Smooth muscle cell (in vitro differentiated cells): ENCODE results near the gene SHE. TPM values are rescaled to one million over a fixed set of nuclear protein-coding genes. Genes with fewer than 3 reads are reported as not detected.

Experiments
- DNase-seq: peaks from one replicate; lab custom pipeline; 2025; ENCODE audit not compliant: unreplicated experiment; lab: John Stamatoyannopoulos, UW
- H2AFZ ChIP-seq: fragments of 200-600 bp; sonication (generic); 2 replicates; pipeline ENCODE4 v1.6.0; 2016; ENCODE audit warnings: antibody characterized with exemption, low read depth, mild to moderate bottlenecking
- H3F3A ChIP-seq: fragments of 200-600 bp; sonication (generic); 2 replicates; pipeline ENCODE4 v1.6.0; 2017; ENCODE audit warnings: antibody characterized with exemption, low read depth
- H3K27ac ChIP-seq: fragments of 200-600 bp; sonication (generic); 2 replicates; pipeline ENCODE4 v1.5.1; 2016; ENCODE audit warnings: low read depth, mild to moderate bottlenecking
- H3K27me3 ChIP-seq: fragments of 200-600 bp; sonication (generic); 2 replicates; pipeline ENCODE4 v1.6.1; 2016; ENCODE audit warnings: low read depth, mild to moderate bottlenecking
- H3K36me3 ChIP-seq: fragments of 200-600 bp; sonication (generic); 2 replicates; pipeline ENCODE4 v1.5.1; 2016; ENCODE audit warnings: low read depth
- H3K4me1 ChIP-seq: fragments of 200-600 bp; sonication (generic); 2 replicates; pipeline ENCODE4 v1.5.1; 2016; ENCODE audit warnings: low read depth
- H3K4me2 ChIP-seq: fragments of 200-600 bp; sonication (generic); 2 replicates; pipeline ENCODE4 v1.6.0; 2016; ENCODE audit warnings: mild to moderate bottlenecking
- H3K4me3 ChIP-seq: fragments of 200-600 bp; sonication (generic); 2 replicates; pipeline ENCODE4 v1.5.1; 2016; ENCODE audit warnings: mild to moderate bottlenecking
- H3K79me2 ChIP-seq: fragments of 200-600 bp; sonication (generic); 2 replicates; pipeline ENCODE4 v1.6.0; 2016; ENCODE audit warnings: low read depth, mild to moderate bottlenecking
- H3K9ac ChIP-seq: fragments of 200-600 bp; sonication (generic); 2 replicates; pipeline ENCODE4 v1.6.0; 2016; ENCODE audit warnings: low read depth
- H3K9me3 ChIP-seq: fragments of 200-600 bp; sonication (generic); replicated peaks from 2 replicates; pipeline ENCODE4 v1.5.1; 2016; ENCODE audit warnings: low read depth
- H4K20me1 ChIP-seq: fragments of 200-600 bp; sonication (generic); 2 replicates; pipeline ENCODE4 v1.6.0; 2016; ENCODE audit warnings: low read depth
- CTCF ChIP-seq: fragments of 200-600 bp; sonication (generic); IDR thresholded peaks from 2 replicates; pipeline ENCODE4 v1.5.1; 2017; ENCODE audit warnings: borderline replicate concordance, mild to moderate bottlenecking, antibody characterized with exemption; ENCODE audit not compliant: insufficient read depth, poor library complexity, severe bottlenecking
- WGBS: methylation state at CpG from one replicate; pipeline ENCODE4 v1.1.7; 2016; ENCODE audit warnings: low lambda C conversion rate; 5-methylcytosine and 5-hydroxymethylcytosine counted together
- polyA plus RNA-seq: library from polyadenylated mRNA; unstranded; fragments of >200 nt; fragmentation: Nextera tagmentation; extraction: Ambion mirVana; gene quantifications from 2 replicates; pipeline ENCODE4 v1.2.1, GENCODE V29; 2016
- total RNA-seq: library from RNA; depleted of rRNA; stranded (reverse); fragments of >200 nt; gene quantifications from 2 replicates; pipeline ENCODE4 v1.2.3, GENCODE V29; 2014

The SHE gene
- total and polyA plus RNA-seq, 2 experiments from 2014 or later, result 0.39 to 0.45 TPM

GRCh38 chr1:154436433-154436832 is 65.8 kb downstream of the SHE start:
- no peak for TF ChIP-seq CTCF
- 89% methylated on average over 9 of the region's 9 CpGs for WGBS
- H3K79me2 ChIP-seq, result no peaks in the 10 kb centered on the region
- no peak overlapping the region for H3K4me2 ChIP-seq
- no peak overlapping the region for H2AFZ ChIP-seq
- H4K20me1 ChIP-seq, result no peaks in the 10 kb centered on the region
- no peak for DNase-seq
- no peak overlapping the region for H3K27ac ChIP-seq
- no peaks in the 10 kb centered on the region for H3K36me3 ChIP-seq
- no peaks in the 10 kb centered on the region for H3K27me3 ChIP-seq
- H3K4me3 ChIP-seq, result no peak overlapping the region
- peaks cover 9% of the 10 kb centered on the region for H3F3A ChIP-seq
- H3K9ac ChIP-seq, result no peak overlapping the region
- no peaks in the 10 kb centered on the region for H3K4me1 ChIP-seq
- no peaks in the 10 kb centered on the region for H3K9me3 ChIP-seq

- Histone ChIP-seq H3K9ac (no peak overlapping the region), H3K27ac (no peak overlapping the region), H3K9me3 (no peaks in the 10 kb centered on the region), H2AFZ (no peak overlapping the region), H3K4me1 (peaks cover 7% of the 10 kb centered on the region), H3K4me3 (no peak overlapping the region), H3K4me2 (no peak overlapping the region), H3F3A (peaks cover 9% of the 10 kb centered on the region), H4K20me1 (no peaks in the 10 kb centered on the region), H3K36me3 (no peaks in the 10 kb centered on the region), H3K79me2 (no peaks in the 10 kb centered on the region), H3K27me3 (no peaks in the 10 kb centered on the region)
- no peak for TF ChIP-seq CTCF
- WGBS, result 94% methylated on average over 15 of the region's 15 CpGs
- no peak for DNase-seq
These were observed 66.5 kb downstream of the SHE start for GRCh38 chr1:154435599-154436200.

GRCh38 chr1:154434346-154435085 is 67.7 kb downstream of the SHE start:
- no peaks in the 10 kb centered on the region for H3K79me2 ChIP-seq
- H3K4me2 ChIP-seq, result no peak overlapping the region
- no peak overlapping the region for H3K27ac ChIP-seq
- H3K36me3 ChIP-seq, result no peaks in the 10 kb centered on the region
- 77% methylated on average over 18 of the region's 18 CpGs for WGBS
- no peaks in the 10 kb centered on the region for H4K20me1 ChIP-seq
- no peaks in the 10 kb centered on the region for H3K27me3 ChIP-seq
- no peak for DNase-seq
- no peak overlapping the region for H3K9ac ChIP-seq
- TF ChIP-seq CTCF, result no peak
- H3F3A ChIP-seq, result peaks cover 14% of the 10 kb centered on the region
- H3K4me3 ChIP-seq, result no peak overlapping the region
- no peaks in the 10 kb centered on the region for H3K9me3 ChIP-seq
- peaks cover 8% of the 10 kb centered on the region for H3K4me1 ChIP-seq
- no peak overlapping the region for H2AFZ ChIP-seq
